Upper lobe of left lung (tissue), 6 donors: ENCODE data around the gene COL6A2. TPM values are rescaled to one million over a fixed set of nuclear protein-coding genes. Genes with fewer than 3 reads are reported as not detected.

Source experiments
- ATAC-seq, 2 donors: fragments of 200-7000 bp; cut with Tn5 transposase; one replicate each; pipeline ENCODE4 v1.9.1; 2022; ENCODE audit warnings: mild to moderate bottlenecking in 2 of 2, moderate library complexity in 2 of 2; ENCODE audit not compliant: low FRiP score in 2 of 2
- DNase-seq, 2 donors: peaks; one replicate each; pipeline ENCODE4 v3.0.0-alpha.2; 2019 to 2020
- H3K27ac ChIP-seq, 4 donors: fragments of 200-600 bp; sonication (generic); one replicate each; pipeline ENCODE4 v1.5.1; 2016 to 2019
- H3K27me3 ChIP-seq, 4 donors: fragments of 200-600 bp; sonication (generic); one replicate each; pipeline ENCODE4 v1.5.1; 2017 to 2019
- H3K36me3 ChIP-seq, 4 donors: fragments of 200-600 bp; sonication (generic); one replicate each; pipeline ENCODE4 v1.5.1; 2016 to 2019
- H3K4me1 ChIP-seq, 4 donors: fragments of 200-600 bp; sonication (generic); one replicate each; pipeline ENCODE4 v1.5.1; 2018 to 2019
- H3K4me3 ChIP-seq, 4 donors: fragments of 200-600 bp; sonication (generic); one replicate each; pipeline ENCODE4 v1.5.1; 2017 to 2019; ENCODE audit warnings: mild to moderate bottlenecking in 2 of 4, moderate library complexity in 1 of 4
- H3K9me3 ChIP-seq, 4 donors: fragments of 200-600 bp; sonication (generic); one replicate each; pipeline ENCODE4 v1.5.1; 2018 to 2019
- CTCF ChIP-seq, 6 experiments: fragments of 450-650 bp in 4 of 6; fragments of 200-600 bp in 2 of 6; sonication (generic) in 2 of 6; IDR thresholded peaks; one replicate each; pipeline ENCODE4 v1.5.1; 2016 to 2019; ENCODE audit warnings: antibody characterized with exemption in 6 of 6
- EP300 ChIP-seq, 4 donors: sonication (generic); formaldehyde crosslinking; IDR thresholded peaks; one replicate each; pipeline ENCODE4 v1.5.1; 2017; ENCODE audit warnings: antibody characterized with exemption in 4 of 4, control low read depth in 2 of 4
- POLR2A ChIP-seq, 4 donors: fragments of 450-650 bp; IDR thresholded peaks; one replicate each; pipeline ENCODE4 v1.5.1; 2016 to 2017; ENCODE audit warnings: antibody characterized with exemption in 4 of 4, mild to moderate bottlenecking in 2 of 4
- POLR2AphosphoS5 ChIP-seq, 2 donors: sonication (generic); formaldehyde crosslinking; IDR thresholded peaks; one replicate each; pipeline ENCODE4 v1.5.1; 2017; ENCODE audit warnings: antibody characterized with exemption in 2 of 2
- WGBS, 2 donors: methylation state at CpG; one replicate each; pipeline ENCODE4 v1.1.5; 2017 to 2018; 5-methylcytosine and 5-hydroxymethylcytosine counted together
- total RNA-seq, 6 donors: library from RNA; depleted of rRNA in 4 of 6; stranded (reverse); fragments of >200 nt in 4 of 6; gene quantifications; one replicate each; pipeline versions ENCODE4 v1.1.0 to v1.2.1, GENCODE V29; 2016 to 2021
- donor health status: DM: no; HTN: no; CAD: no; lungs with moderate emphysema.
- donor health status: DM: no; HTN: yes; CAD: no; lungs with severe emphysema.

COL6A2 gene
- total RNA-seq, 6 donors from 2014 or later: 105 to 522 (median 304) TPM

GRCh38 chr21:46156378-46156645 is 58.4 kb downstream of the COL6A2 start:
- Histone ChIP-seq H3K4me1 (peaks cover 0 to 13% (median 12%) of the 10 kb centered on the region in 4 donors), H3K27ac (no peak overlapping the region), H3K9me3 (no peaks in the 10 kb centered on the region), H3K4me3 (no peak overlapping the region), H3K36me3 (peaks cover 0 to 4% (median 1%) of the 10 kb centered on the region in 4 donors), H3K27me3 (no peaks in the 10 kb centered on the region)
- DNase-seq (no peak), ATAC-seq (no peak)
- 84 to 87% methylated on average over 7 of the region's 7 CpGs for WGBS, 2 donors
- TF ChIP-seq EP300 (IDR thresholded peaks at IDR 0.05) (no peak), POLR2AphosphoS5 (IDR thresholded peaks at IDR 0.05) (no peak), CTCF (IDR thresholded peaks at IDR 0.05) (no peak), POLR2A (IDR thresholded peaks at IDR 0.05) (no peak)

- Histone ChIP-seq H3K27ac (no peak overlapping the region), H3K36me3 (peaks cover 0 to 7% (median 2%) of the 10 kb centered on the region in 4 donors), H3K4me3 (no peak overlapping the region), H3K9me3 (no peaks in the 10 kb centered on the region), H3K27me3 (no peaks in the 10 kb centered on the region), H3K4me1 (peaks cover 0 to 16% (median 12%) of the 10 kb centered on the region in 4 donors)
- DNase-seq (no peak), ATAC-seq (no peak)
- 87 to 92% methylated on average over 10 of the region's 10 CpGs for WGBS, 2 donors
- TF ChIP-seq POLR2A (IDR thresholded peaks at IDR 0.05) (no peak), EP300 (IDR thresholded peaks at IDR 0.05) (no peak), POLR2AphosphoS5 (IDR thresholded peaks at IDR 0.05) (no peak), CTCF (IDR thresholded peaks at IDR 0.05) (no peak)
These were observed 58.8 kb downstream of the COL6A2 start for GRCh38 chr21:46156678-46157077.

- WGBS, 2 donors: 94 to 95% methylated on average over 12 of the region's 12 CpGs
- Histone ChIP-seq H3K9me3 (no peaks in the 10 kb centered on the region), H3K36me3 (peaks cover 0 to 7% (median 2%) of the 10 kb centered on the region in 4 donors), H3K27ac (no peak overlapping the region), H3K4me1 (peaks cover 0 to 16% (median 12%) of the 10 kb centered on the region in 4 donors), H3K27me3 (no peaks in the 10 kb centered on the region), H3K4me3 (no peak overlapping the region)
- DNase-seq (no peak), ATAC-seq (no peak)
- no peak for TF ChIP-seq POLR2A (IDR thresholded peaks at IDR 0.05)
- TF ChIP-seq POLR2AphosphoS5 (IDR thresholded peaks at IDR 0.05): no peak
- TF ChIP-seq EP300 (IDR thresholded peaks at IDR 0.05): no peak
These were observed 59.6 kb downstream of the COL6A2 start for GRCh38 chr21:46157396-46157986.

- Histone ChIP-seq H3K4me1 (peaks cover 0 to 14% (median 8%) of the 10 kb centered on the region in 4 donors), H3K9me3 (no peaks in the 10 kb centered on the region), H3K27me3 (no peaks in the 10 kb centered on the region), H3K36me3 (peaks cover 0 to 7% (median 2%) of the 10 kb centered on the region in 4 donors), H3K4me3 (no peak overlapping the region), H3K27ac (no peak overlapping the region)
- ATAC-seq: no peak
- peak; percentile 17 to 59 for DNase-seq
- TF ChIP-seq POLR2A (IDR thresholded peaks at IDR 0.05) (no peak), CTCF (IDR thresholded peaks at IDR 0.05) (no peak), POLR2AphosphoS5 (IDR thresholded peaks at IDR 0.05) (no peak), EP300 (IDR thresholded peaks at IDR 0.05) (no peak)
- 79 to 95% methylated on average over 10 to 15 of the region's 15 CpGs for WGBS, 2 donors
These were observed 60.1 kb downstream of the COL6A2 start for GRCh38 chr21:46157987-46158451.

- DNase-seq (no peak), ATAC-seq (no peak)
- 86 to 96% methylated on average over 7 to 10 of the region's 10 CpGs for WGBS, 2 donors
- no peak overlapping the region for H3K27ac ChIP-seq
- no peak overlapping the region for H3K4me3 ChIP-seq
- peaks cover 0 to 7% (median under 1%) of the 10 kb centered on the region in 4 donors for H3K4me1 ChIP-seq
- no peak for TF ChIP-seq POLR2A (IDR thresholded peaks at IDR 0.05)
- H3K27me3 ChIP-seq: no peaks in the 10 kb centered on the region
- H3K9me3 ChIP-seq: no peaks in the 10 kb centered on the region
- peaks cover 0 to 7% (median 2%) of the 10 kb centered on the region in 4 donors for H3K36me3 ChIP-seq
These were observed 60.9 kb downstream of the COL6A2 start for GRCh38 chr21:46158666-46159300.
